Osteocyte (in vitro differentiated cells): Measurements from ENCODE around the gene FAXDC2. TPM values are rescaled to one million over a fixed set of nuclear protein-coding genes. Genes with fewer than 3 reads are reported as not detected.

ENCODE experiments used
- DNase-seq: peaks from one replicate; pipeline ENCODE4 v3.0.0; 2021; ENCODE audit warnings: mixed read lengths; ENCODE audit not compliant: unreplicated experiment; ENCODE audit errors: extremely low spot score
- H3K27ac Mint-ChIP-seq: one replicate; pipeline ENCODE4 v1.8.0; 2021; ENCODE audit warnings: mild to moderate bottlenecking, mixed read lengths; ENCODE audit not compliant: unreplicated experiment
- H3K27me3 Mint-ChIP-seq: one replicate; pipeline ENCODE4 v1.8.0; 2021; ENCODE audit warnings: mixed read lengths; ENCODE audit not compliant: unreplicated experiment
- H3K36me3 Mint-ChIP-seq: one replicate; pipeline ENCODE4 v1.8.0; 2021; ENCODE audit warnings: mixed read lengths; ENCODE audit not compliant: unreplicated experiment
- H3K4me1 Mint-ChIP-seq: one replicate; pipeline ENCODE4 v1.8.0; 2021; ENCODE audit warnings: mixed read lengths; ENCODE audit not compliant: unreplicated experiment
- H3K4me3 Mint-ChIP-seq: one replicate; pipeline ENCODE4 v1.8.0; 2021; ENCODE audit warnings: mild to moderate bottlenecking, moderate library complexity, mixed read lengths; ENCODE audit not compliant: unreplicated experiment
- H3K9me3 Mint-ChIP-seq: one replicate; pipeline ENCODE4 v1.8.0; 2021; ENCODE audit warnings: mixed read lengths; ENCODE audit not compliant: unreplicated experiment
- microRNA-seq: library from miRNA; unstranded; fragments of <30 nt; microRNA quantifications from one replicate; pipeline ENCODE4 v1.1.0, GENCODE V29; 2020; ENCODE audit not compliant: unreplicated experiment
- total RNA-seq: library from RNA; stranded (reverse); gene quantifications from 2 replicates; pipeline ENCODE4 v1.2.1, GENCODE V29; 2021
- TF ChIP-seq, protein P1 (sequence below): fragments of 200-600 bp; sonication (generic); IDR thresholded peaks from 2 replicates; pipeline ENCODE4 v1.5.0; 2021; ENCODE audit warnings: antibody characterized with exemption, mild to moderate bottlenecking, moderate library complexity

Gene FAXDC2
- total RNA-seq, 1 donor from 2014 or later: 25.7 TPM

DNA sequence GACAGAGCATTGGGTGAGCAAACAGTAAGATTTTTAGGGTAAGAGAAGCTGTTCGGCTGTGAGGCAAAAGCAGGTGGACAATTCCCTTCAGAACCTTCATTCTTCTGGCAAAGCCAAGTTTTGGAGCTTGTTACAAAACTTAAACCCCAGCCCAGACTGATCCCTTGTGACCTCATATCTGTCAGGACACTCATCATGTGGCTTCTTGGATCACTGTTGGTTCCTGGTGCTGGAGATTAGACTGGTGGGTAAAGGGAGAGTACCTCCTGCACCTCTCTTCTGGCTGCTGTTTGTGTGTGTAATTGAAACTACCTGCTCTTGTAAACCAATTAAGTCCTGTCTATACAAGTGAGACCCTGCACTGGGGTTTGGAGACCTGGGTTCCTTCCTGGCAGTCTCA, 74.2 kb downstream of the FAXDC2 start:
- Mint-ChIP-seq H3K27ac (no peak overlapping the region), H3K9me3 (no peaks in the 10 kb centered on the region), H3K4me1 (peaks cover 48% of the 10 kb centered on the region), H3K27me3 (no peaks in the 10 kb centered on the region), H3K4me3 (no peak overlapping the region), H3K36me3 (no peaks in the 10 kb centered on the region)
- no peak for DNase-seq
- TF ChIP-seq, protein P1, sequence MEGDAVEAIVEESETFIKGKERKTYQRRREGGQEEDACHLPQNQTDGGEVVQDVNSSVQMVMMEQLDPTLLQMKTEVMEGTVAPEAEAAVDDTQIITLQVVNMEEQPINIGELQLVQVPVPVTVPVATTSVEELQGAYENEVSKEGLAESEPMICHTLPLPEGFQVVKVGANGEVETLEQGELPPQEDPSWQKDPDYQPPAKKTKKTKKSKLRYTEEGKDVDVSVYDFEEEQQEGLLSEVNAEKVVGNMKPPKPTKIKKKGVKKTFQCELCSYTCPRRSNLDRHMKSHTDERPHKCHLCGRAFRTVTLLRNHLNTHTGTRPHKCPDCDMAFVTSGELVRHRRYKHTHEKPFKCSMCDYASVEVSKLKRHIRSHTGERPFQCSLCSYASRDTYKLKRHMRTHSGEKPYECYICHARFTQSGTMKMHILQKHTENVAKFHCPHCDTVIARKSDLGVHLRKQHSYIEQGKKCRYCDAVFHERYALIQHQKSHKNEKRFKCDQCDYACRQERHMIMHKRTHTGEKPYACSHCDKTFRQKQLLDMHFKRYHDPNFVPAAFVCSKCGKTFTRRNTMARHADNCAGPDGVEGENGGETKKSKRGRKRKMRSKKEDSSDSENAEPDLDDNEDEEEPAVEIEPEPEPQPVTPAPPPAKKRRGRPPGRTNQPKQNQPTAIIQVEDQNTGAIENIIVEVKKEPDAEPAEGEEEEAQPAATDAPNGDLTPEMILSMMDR: no peak

DNA sequence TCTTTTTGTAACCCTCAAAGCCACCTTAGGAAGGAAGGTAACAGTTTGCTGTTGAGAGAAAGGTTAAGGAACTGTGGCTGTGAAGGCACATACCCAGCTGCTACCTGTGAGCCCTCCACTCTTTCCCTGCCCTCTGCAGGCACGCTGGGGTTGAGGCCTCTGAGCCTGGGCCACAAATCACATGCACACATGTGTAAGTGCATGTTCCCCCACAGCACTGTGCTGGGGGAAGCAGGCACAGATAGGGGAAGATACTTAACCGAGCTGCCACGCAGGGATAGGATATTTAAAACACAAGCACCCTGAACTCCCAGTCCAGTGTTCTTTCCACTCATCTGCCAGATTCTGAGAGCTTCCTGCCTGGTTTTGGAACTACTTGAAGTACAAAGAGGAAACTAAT, 77.1 kb downstream of the FAXDC2 start:
- H3K27ac Mint-ChIP-seq: no peak overlapping the region
- H3K27me3 Mint-ChIP-seq: no peaks in the 10 kb centered on the region
- H3K4me1 Mint-ChIP-seq: peaks cover 58% of the 10 kb centered on the region
- no peaks in the 10 kb centered on the region for H3K9me3 Mint-ChIP-seq
- H3K4me3 Mint-ChIP-seq: no peak overlapping the region
- TF ChIP-seq, protein P1: no peak
- no peaks in the 10 kb centered on the region for H3K36me3 Mint-ChIP-seq
- no peak for DNase-seq

DNA sequence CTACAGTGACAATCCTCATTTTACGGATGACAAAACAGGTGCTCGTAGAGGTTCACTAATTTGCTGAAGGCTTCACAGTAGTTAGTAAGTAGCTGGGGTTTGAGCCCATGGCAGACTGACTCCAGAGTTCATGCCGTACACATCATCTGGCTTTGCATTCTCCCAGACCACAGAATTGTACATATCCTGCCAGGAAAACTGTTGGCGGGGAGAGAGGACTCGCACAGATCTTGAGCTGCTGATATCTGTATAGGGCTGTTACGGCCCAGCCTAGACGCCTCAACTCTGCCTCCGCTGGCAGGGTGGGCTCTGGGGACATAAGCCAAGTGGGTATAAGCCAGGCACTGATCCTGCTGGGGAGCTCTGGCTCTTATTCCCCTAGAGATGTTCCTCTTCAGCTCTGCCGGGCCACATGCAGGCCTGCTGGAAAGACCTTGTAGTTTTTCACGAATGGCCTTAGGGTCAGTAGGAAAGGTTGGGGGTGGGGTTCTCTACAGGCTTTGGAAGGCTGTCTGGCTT, 79.0 kb downstream of the FAXDC2 start:
- TF ChIP-seq, protein P1: no peak
- Mint-ChIP-seq H3K9me3 (no peaks in the 10 kb centered on the region), H3K27me3 (no peaks in the 10 kb centered on the region), H3K4me1 (peaks cover 73% of the 10 kb centered on the region), H3K4me3 (no peak overlapping the region), H3K27ac (peak overlapping the region; percentile 89), H3K36me3 (no peaks in the 10 kb centered on the region)
- DNase-seq: no peak

DNA sequence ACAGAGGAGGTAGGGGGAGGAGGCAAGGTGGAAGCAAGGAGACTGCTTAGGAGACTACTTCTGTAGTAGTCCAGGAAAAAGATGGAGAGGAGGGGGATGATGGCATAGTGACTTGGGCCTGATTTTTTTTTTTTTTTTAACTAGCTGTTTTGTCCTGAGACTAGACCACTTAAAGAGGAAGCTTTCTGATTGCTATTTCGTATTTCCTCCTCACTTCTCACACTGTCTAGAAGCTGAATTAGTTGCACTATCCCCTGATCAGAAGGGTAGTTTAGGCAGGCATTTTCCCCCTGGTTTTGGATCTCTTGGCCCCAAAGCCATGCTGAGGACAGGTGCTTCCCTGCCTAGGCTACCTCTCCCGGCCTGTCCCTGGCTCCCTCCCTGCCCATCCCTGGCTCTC, 80.3 kb downstream of the FAXDC2 start:
- Mint-ChIP-seq H3K36me3 (no peaks in the 10 kb centered on the region), H3K27me3 (no peaks in the 10 kb centered on the region), H3K9me3 (no peaks in the 10 kb centered on the region), H3K4me3 (no peak overlapping the region), H3K4me1 (peaks cover 77% of the 10 kb centered on the region), H3K27ac (peak overlapping the region; percentile 89)
- DNase-seq: no peak
- TF ChIP-seq, protein P1: no peak

Small RNAs within 50 kb of the gene (microRNA-seq; reads per million reads assigned to microRNA genes)
- not detected for gene MIR378H

Other genes with a start within 250 kb of the FAXDC2 start
- gene LARP1, start 95.2 kb downstream of the FAXDC2 start, total RNA-seq: 247 TPM in 2 replicates
- 49.2 and 61.1 TPM in 2 replicates for gene CNOT8, start 8.0 kb upstream of the FAXDC2 start, total RNA-seq
- gene GEMIN5, start 87.6 kb upstream of the FAXDC2 start, total RNA-seq: 17.6 and 19.6 TPM in 2 replicates
- gene MRPL22, start 90.5 kb upstream of the FAXDC2 start, total RNA-seq: 35.8 and 39.1 TPM in 2 replicates
- not detected in 2 replicates for gene KIF4B, start 163.2 kb upstream of the FAXDC2 start, total RNA-seq